Measurements from ENCODE around the gene GCSAM. TPM values are rescaled to one million over a fixed set of nuclear protein-coding genes. Genes with fewer than 3 reads are reported as not detected.
A peak's percentile ranks its signal among the peaks of the same experiment; 100 is the strongest.

The GCSAM gene
- total RNA-seq, 1 donor from 2014 or later, result not detected

DNA sequence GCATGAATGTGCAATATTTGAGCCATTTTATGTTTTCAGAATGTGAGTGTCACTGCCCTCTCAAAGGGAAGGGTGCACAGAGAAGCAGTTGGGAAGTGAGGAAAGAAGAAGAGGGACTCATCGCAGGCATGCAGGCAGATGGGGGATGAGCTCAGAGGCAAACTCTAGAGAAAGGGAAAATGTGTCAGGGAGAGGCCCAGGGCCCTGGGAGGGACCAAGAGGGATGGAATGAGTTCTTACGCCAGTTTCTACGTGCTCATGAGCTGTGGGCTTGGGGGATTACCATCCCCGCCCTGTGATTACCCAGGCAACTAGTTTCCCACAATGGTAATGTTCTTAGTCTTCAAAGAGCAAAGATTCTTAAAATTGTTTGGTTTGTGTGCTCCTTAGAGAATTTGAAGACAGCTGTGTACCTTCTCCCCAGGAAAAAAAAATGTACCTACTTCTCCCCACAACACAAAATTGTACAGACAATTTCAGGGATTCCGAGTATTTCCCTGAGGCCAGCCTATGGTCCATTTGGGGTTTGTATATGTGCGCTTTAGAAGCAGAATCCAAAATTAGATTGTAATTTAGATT lies 17.8 kb downstream of the GCSAM start:
- ATAC-seq, result no peak
- no peak for DNase-seq (ENCODE audit: missing footprints)
- intact Hi-C loops (cut with DNase I), result no loop called here

DNA sequence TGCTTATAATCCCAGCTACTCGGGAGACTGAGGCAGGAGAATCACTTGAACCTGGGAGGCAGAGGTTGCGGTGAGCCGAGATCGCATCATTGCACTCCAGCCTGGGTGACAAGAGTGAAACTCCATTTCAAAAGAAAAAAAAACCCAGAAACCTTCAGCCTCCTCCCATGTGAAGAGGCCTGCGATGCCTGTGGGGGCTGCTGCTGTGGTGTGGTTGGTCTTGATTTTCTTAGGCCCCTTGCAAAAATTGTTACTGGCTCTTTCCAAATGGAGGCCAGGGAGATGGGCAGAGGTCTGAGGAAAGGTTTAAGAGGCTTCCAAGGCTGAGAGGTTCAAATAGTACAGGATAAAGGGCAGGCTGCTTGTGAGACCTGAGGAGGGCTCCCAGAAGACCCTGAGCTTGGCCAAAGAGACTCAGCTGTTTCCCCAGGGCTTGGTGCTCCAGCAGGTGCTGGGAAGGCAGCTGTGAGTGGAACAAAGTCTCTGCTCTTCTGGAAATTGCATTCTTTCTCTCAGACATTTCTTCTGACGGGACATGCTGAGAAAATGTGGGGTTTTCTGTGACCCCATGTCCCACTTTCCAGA lies 18.4 kb downstream of the GCSAM start:
- intact Hi-C loops (cut with DNase I), result loop anchor here (5.0 kb wide), 1 partner anchor 403 kb away; no protein-coding TSS in a partner anchor
- ATAC-seq (no peak), DNase-seq (ENCODE audit: missing footprints) (no peak)

DNA sequence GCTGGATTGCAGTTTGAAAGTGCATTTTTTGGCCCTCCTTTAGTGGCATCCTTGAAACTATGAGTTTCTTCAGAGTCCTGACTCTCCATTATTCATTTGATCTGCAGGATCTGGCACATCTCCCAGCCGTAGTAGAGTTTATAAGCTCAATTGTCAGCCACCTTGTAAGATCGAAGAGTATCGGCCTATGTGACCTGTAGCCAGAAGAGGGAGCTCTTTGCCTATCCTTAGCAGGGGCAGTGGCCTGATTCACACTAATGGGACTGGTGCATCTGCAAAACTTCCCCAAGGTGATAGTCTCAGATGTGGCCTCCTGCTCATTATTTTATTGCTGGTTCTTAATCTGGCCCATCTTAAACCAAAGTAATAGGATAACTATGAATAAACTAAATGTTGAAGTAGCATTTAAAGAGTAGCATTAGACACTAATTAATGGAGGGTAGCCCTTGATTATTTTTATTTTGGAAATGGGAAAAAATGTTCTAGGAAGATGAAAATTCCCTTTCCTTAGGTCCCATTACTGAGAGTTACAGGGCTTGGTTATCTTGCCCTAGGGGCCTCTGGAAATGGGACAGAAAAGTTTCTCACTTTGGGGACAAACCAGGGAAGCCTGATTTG lies 21.2 kb downstream of the GCSAM start:
- intact Hi-C loops (cut with DNase I), result loop anchor here (5.0 kb wide), 1 partner anchor 405 kb away; no protein-coding TSS in a partner anchor
- peak; percentile 52 for ATAC-seq
- no peak for DNase-seq (ENCODE audit: missing footprints)

DNA sequence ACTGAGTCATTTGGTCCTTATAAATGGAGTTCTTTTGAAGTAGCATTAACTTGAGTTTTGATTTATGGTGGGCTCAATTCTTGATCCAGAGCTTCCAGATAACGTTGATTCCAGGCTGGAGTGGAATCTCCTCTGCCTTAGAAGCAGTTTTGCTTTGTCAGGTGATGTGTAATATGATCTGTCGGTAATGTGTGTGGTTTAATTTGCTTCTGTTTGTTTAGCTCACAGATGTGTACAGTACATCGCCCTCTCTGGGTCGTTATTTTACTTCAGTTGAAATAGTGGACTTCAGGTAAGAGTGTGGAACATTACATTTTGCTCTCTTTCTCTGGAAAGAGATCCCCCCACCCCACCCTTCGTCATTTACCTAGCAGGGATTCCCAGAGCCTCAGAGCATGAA lies 23.7 kb downstream of the GCSAM start:
- no peak for ATAC-seq
- intact Hi-C loops (cut with DNase I), result no loop called here
- no peak for DNase-seq (ENCODE audit: missing footprints)

DNA sequence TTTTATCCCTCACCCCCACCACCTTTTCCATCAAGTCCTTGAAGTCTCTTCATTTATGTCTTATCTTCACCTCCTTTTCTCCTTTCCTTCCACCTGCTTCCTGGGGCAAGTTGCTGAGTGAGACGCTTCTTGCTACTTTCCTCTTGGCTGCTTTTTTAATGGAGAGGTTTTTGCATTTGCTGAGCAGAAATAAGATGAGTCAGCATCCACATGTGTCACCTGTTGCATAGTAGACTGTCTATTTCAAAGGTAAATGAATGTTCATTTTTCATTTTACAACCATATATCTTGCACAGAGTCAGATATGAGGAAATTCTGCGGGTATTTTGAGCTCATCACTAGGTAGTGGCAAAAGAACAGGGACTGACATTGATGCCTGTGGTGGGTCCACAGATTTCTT lies 28.3 kb downstream of the GCSAM start:
- intact Hi-C loops (cut with DNase I), result no loop called here
- ATAC-seq (no peak), DNase-seq (ENCODE audit: missing footprints) (no peak)

DNA sequence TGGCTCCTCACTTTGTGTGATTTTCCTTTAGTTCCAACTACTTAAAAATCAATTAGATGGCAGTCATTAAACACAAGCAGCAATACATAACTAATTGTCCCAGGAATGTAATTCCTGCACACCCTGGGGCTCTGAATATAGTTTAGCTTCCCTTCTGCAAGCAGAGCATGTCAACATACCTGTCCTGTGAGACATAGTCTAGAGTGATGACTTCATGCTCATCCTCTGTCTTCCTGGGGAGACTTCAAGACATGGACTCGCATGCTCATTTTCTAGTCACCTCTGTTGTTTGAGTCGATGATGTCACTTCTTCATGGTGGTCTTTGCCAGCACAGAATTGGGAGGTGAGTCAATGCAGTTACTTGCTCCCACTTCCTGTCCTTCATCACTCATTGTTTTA lies 31.1 kb downstream of the GCSAM start:
- intact Hi-C loops (cut with DNase I), result no loop called here
- DNase-seq (ENCODE audit: missing footprints), result no peak
- ATAC-seq, result no peak

DNA sequence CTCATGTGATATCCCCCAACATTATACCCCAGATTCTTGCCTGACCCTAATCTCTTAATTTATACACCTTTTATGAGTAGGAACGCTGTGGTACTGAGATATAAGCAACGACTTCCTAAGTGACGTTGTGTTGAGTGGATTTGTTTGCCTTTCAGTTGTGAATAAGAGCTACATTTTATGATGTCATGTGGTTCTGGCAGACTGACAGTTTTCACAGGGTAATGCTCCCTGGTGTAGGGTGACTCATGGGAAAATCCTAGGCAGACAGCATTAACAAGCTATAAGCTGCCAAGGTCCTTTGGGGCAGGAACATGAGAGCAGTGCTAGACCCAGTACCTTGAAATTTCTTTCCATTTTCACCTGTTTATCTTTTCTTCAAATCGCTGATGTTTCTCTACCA lies 35.7 kb downstream of the GCSAM start:
- ATAC-seq, result peak; percentile 35
- intact Hi-C loops (cut with DNase I), result no loop called here
- no peak for DNase-seq (ENCODE audit: missing footprints)

DNA sequence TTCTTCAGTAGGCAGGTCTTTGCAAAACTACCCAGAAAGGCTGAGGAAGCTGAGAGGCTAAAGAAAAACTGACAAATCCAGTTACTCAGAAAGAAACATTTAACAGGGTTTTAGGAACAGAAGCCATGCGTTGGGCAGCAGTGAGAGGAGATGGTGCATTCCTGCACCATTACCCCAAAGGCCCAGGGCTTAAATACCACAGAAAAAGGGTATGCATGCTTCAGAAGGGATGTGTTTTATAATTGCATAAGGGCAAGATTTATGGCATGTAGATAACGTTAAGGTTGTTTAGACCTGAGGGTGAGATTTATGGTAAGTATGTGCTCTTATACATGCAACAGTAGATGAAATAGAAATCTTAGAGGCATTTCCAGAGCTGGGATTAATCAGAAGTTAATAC lies 36.9 kb downstream of the GCSAM start:
- ATAC-seq (no peak), DNase-seq (ENCODE audit: missing footprints) (no peak)
- intact Hi-C loops (cut with DNase I), result no loop called here

DNA sequence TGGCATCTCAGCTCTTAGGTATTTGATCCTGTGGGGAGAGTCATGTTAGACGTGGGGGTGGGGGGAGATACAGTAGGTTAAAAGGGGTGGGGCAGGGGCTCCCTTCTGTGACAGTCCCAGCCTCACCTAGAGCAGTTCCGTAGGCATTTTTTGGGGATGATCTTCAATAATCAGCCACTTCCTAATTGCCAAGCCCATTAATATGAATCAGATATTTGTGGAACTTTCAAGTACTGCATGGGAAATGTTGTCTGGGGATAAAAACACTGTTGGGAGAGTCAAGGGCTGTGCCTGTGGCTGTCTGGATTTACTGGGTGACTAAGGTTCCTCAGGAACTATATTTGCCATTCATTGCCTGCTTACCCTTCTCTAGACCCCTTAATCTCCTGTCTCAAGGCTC lies 37.3 kb downstream of the GCSAM start:
- intact Hi-C loops (cut with DNase I), result no loop called here
- DNase-seq (ENCODE audit: missing footprints), result no peak

DNA sequence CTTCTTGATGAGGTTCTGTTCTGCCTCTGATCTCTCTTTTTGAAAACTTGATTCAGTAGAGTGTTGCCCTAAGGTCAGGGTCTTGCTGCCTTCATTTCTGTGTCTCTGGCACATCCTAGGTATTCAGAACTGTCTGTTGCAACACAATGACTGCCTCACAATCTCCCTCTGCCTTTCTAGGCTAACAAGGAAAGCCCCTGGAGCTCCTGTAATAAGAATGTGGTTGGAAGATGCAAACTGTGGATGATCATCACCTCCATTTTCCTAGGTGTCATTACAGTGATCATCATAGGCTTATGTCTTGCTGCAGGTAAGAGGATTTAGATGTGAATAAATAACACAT lies 39.9 kb downstream of the GCSAM start:
- intact Hi-C loops (cut with DNase I), result no loop called here
- DNase-seq (ENCODE audit: missing footprints) (no peak), ATAC-seq (no peak)

More for the DNA sequence above, 37.3 kb downstream of the GCSAM start:
- ATAC-seq, result no peak

DNA sequence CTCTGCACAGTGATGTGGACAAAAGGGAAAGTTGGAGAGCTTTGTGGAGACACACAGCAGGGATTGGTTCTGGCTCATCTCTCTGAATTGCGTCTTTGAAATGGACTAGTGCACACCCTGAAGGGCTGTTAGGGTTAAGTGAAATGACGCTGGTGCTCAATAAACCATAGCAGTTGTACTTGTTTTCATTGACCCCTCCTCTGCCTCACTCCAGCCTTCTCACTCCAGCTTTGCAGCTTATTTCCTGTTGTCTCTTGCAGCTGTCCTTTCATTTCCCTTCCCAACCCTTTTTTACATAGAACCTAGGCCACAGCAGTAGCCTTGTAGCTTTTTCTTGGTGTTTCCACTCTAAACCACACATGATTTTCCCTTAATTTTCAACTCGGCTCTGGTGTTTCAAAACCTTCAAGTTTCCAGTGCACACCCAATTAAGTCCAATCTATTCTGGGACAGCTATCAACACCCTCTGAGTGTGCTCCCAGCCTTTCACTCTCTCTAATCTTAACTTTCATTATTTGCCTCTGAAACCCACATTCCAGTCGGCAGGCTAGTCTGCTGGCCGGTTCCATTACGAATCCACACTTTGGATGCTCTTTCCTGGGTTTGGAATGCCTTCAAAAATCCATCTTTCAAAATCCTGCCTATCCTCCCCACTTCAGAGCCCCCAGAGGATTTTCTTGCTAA lies 40.4 kb downstream of the GCSAM start:
- intact Hi-C loops (cut with DNase I), result no loop called here
- DNase-seq (ENCODE audit: missing footprints), result no peak
- ATAC-seq, result peak; percentile 57

DNA sequence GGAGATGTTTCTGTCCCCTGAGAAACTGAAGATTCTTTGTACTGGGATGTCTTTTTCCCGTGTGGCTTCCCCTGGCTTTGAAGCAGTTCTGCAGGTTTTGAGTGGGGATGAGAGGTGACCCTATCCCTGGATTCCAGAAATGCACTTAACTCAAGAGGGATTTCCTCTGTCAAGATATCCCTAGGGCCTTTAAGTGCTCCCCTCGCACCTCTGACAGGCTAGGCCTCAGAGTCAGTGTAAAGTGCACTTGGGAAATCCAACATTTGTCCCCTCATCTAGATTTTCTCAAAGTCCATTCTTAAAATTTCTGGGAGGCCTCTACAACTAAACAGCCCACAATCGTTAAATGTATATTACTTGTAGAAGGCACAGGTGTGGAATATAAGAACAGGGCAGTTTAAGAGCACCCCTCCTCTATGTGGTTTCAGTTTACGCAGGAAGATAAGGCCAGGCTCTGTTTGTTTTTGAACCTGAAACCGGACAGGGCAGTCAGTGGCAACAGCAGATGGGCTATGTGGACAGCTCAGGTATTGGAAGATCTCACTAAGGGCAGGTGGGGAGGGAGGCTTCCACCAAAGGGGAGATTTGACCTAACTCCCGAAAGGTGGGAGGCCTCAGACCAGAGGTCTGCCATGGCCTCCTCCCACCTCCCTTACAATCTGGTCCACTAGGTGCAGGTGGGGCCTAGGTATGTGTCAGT lies 42.0 kb downstream of the GCSAM start:
- DNase-seq (ENCODE audit: missing footprints), result no peak
- intact Hi-C loops (cut with DNase I), result no loop called here
- ATAC-seq, result no peak

DNA sequence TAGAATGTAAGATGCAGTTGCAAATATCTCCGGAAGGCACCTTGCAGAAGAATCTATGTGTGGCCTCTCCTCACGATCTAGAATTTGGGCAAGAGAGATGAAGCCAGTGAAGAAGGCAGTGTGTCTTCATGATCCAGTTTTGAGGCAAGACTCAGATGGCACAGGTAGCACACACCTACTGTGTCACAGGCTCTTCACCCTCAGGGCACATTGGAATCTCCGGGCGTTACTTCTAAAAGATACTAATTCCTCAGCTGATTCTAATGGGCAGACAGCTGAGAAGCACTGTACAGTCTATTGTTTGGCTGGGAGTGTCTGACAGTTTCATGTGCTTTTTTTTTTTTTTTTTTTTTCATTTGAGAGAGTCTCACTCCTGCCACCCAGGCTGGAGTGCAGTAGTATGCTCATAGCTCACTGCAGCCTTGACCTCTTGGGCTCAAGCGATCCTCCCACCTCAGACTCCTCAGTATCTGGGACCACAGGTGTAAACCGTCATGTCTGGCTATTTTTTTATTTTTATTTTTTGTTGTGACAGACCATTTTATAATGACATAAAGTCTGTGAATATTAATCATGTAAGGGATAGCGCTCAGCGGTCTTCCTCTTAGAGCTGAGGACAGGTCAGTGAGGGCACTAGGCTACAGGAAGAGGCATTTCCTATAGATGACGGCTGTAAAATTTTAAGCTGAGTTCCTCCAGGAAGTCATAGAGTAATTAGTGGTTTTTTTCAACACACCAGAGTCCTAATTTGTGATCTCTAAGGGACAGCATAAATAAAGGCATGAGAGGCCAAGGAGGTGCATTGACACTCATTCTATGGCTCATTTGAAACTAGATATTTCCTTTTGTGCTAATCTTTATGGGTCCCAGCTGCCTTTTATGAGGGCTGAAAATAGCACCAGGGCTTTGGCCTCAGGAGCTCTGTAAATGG lies 42.8 kb downstream of the GCSAM start:
- no peak for DNase-seq (ENCODE audit: missing footprints)
- ATAC-seq, result no peak
- intact Hi-C loops (cut with DNase I), result no loop called here

DNA sequence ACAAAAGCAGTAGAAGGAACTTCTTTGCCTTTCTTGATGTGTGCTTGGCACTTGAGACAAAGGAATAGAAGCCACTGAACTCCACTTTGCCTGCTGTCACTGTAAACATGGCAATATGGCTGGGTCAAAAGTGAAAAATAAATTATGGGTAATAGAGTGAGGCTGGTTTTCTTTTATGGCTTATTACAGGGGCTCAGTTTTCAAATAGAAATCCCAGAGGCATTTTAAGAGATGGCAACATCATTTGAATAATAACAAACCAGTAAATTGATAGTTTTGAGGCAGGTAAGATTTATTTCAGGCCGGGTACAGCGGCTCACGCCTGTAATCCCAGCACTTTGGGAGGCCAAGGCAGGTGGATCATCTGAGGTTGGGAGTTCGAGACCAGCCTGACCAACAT lies 44.1 kb downstream of the GCSAM start:
- intact Hi-C loops (cut with DNase I), result no loop called here
- no peak for ATAC-seq
- no peak for DNase-seq (ENCODE audit: missing footprints)

DNA sequence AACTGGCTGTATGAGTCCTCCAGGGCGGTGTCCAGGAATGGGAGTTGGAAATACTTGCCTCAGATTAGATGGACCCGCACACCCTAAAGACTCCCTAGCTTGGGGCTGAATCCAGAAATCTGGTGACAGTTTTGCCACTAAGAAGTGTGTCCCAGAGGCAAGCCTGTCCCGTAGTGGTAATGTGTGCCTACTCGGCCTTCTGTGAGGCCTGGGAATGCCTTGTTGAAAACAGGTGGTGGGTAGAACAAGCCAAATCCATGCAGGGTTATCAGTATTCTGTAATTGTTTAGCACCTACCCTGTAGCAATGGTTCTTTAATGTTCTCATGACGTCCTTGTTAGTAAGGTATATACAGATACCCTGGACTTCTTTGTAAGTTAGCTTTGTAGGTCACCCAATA lies 45.3 kb downstream of the GCSAM start:
- no peak for DNase-seq (ENCODE audit: missing footprints)
- intact Hi-C loops (cut with DNase I), result no loop called here
- no peak for ATAC-seq

DNA sequence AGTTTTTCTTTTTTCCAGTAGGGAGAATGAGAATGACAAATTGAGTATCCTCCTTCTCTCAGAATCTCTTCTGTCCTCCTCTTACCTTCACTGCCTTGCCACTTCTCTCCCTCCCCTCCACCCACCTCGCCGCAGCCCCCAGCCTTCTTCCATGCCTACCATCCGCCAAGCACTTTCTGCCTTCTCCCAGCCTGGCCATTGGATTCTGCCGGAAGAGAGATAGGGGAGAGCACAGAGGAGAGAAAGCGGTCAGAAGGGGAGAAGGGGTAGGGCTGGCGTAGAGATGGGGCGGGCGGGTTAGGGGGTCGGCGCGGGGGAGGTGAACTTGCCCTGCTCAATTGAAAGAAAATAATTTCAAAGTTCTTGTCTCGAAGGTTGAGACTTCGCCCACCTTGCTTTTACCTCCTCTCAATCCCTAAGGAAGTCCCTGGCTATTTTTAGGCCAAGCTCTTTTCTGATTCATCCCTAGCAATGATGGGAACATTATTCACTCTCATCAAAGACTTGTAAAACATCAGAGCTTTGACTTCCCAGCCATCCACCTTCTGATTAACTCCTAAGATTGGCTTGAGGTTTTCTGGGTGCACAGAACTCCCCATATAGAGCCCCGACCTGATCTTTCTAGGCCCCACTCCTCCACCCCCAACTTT lies 46.0 kb downstream of the GCSAM start:
- ATAC-seq (no peak), DNase-seq (ENCODE audit: missing footprints) (no peak)
- intact Hi-C loops (cut with DNase I), result no loop called here

DNA sequence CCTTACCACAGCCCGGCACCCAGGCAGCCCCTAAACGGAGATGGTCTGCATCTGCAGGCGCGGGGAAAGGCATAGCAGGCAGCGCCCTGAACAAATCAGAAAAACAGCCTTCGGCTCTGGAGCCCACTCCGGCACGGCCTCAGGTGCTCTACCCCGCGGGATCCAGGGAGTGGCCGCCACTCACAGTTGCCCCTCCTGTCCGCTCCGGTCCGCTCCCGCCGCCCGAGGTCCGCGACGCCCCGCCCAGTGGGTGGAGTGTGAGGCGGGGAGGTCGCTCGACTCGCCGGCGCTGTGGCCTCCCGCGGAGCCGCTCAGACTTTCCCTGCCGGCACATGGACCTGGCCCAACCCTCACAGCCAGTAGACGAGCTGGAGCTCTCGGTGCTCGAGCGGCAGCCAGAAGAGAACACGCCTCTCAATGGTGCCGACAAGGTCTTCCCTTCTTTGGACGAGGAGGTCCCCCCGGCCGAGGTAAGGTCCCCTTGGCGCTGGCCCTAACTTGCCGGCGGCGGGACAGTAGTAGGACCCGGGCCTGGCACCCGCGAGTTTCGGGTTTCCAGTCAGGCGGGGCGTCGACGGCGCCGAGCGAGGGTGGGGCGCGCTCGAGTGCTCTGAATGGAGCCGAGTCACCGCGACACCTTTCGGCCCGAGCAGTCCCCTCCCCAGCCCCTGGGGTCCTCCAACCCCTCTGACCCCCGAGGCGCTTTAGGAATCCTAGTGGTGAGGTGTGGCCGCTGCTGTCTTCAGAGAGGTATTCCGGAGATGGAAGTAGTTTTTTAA lies 46.8 kb downstream of the GCSAM start, which contains the start of gene C3orf52:
TSS of gene C3orf52 (plus strand) at position 314 of the 779 bp plus-strand sequence. CDS start at position 333, 19 bp downstream.
- peak; percentile 89 for DNase-seq (ENCODE audit: missing footprints)
- ATAC-seq, result peak; percentile 97
- intact Hi-C loops (cut with DNase I), result no loop called here

Data from Right ventricle myocardium inferior (tissue), 1 donor.